Embryonic facial prominence (tissue), 1 donor: ENCODE results near the gene PSMG2.
"Not testable (repeated sequence)": the region's sequence is repeated elsewhere in the genome, so short reads cannot be mapped to it uniquely, and the experiment has no call there.

Experiments used
- DNase-seq: peaks from one replicate; pipeline ENCODE4 v3.0.0-alpha.2; 2016; ENCODE audit errors: extremely low spot score

Gene PSMG2

DNA sequence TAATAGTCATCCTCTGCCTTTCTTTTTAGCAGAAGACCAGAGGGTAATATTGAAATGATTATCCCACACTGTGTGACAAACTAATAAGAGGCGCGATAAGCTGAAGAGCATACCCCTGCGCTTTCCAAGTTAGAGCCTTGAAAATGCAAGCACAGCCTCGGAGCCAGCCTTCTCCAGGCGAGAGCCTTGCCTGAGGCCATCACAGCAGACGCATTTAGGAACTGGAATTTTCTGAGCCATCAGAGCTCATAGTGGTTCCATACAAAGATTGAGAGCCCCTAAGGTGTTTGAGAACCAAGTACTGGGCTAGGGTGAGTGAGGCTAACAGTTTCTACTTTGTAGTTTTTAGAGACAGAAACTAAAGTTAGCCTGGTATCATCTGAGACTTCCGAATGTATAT lies 19.9 kb downstream of the PSMG2 start:
- DNase-seq: no peak

DNA sequence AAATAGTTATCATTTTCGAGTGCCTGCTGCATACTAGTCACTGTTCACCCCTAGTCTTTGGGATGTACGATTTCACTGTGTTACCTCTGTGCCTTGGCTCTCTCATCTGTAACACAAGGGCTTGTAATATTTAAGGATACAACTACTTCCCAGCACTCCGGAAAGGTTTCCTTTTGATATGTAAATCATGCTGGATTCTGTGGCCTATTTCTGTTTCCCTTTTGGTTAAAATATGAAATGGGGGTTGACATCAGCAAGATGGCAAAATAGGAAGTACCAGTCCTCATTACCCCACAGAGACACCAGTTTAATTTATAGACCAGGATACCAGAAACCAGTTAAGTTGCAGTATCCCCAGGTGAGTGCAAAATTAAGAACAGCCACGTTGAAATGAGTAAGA lies 23.5 kb downstream of the PSMG2 start:
- DNase-seq: no peak

GRCh38 chr18:12726774-12727550 lies 24.1 kb downstream of the PSMG2 start:
- peak; percentile 34 for DNase-seq

DNA sequence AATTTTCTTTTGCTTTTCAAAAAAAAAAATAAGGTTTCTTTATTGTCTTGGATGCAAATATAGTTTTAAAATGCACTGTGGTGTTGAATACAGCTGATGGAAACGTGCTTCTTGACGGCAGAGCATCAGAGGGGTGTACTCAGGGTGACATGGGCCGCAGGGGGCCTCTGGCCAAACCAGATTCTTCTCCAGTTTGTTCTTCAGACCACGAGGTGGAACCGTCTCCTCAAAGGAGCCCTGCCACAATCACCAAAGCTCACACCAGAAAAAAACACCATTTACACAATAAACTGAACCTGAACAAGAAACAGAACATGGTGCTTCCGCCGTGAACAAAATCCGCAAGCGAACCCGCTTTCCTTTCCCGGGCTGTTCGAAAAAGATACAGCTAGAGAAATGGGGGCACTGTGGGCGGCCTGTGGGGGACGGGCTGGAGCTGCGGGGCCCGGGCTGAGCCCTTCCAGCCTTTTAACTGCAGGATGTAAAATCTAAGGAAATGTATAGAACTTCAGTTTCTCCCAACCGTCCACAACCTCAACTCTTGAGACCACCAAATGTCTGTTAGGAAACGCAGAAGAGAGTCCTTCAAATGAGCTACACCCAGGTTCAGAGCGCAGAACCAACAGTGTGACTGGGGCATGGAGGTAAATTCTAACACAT lies 34.5 kb downstream of the PSMG2 start:
- DNase-seq: no peak

- no peak for DNase-seq
Observed at GRCh38 chr18:12741351-12741750, 38.5 kb downstream of the PSMG2 start.

DNA sequence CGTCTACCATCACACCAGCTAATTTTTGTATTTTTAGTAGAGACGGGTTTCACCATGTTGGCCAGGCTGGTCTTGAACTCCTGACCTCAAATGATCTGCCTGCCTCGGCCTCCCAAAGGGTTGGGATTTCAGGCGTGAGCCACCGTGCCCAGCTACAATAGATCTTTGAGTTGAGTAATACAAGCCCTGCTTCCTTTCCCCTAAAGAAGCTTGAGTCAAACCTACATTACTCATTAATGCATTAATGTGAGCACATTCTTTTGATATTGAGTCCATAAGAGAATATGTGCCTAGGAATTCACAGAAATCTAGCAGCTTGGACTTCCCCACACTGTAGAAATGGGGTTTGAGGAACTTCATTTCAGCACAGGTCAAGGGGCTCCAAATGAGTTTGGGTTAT lies 39.6 kb downstream of the PSMG2 start:
- no peak for DNase-seq

DNA sequence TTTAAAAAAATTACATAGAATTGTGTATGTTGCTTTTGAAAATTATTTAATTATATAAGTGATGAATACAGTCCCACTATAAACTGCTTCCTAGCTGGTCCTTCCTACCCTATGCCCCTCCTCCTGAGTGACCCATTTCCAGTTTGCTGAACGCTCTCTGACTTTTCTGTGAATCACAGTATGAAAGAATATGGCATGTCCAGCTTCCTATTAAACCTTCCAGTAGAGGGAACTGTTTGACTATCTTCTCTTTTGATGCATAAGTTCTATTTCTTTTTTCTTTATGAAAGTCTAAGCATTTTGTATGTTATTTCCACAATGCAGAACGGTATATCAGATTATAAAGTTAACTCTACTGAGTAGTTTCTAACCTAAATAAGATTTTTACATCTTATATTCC lies 41.3 kb downstream of the PSMG2 start:
- DNase-seq: peak; percentile 37

DNA sequence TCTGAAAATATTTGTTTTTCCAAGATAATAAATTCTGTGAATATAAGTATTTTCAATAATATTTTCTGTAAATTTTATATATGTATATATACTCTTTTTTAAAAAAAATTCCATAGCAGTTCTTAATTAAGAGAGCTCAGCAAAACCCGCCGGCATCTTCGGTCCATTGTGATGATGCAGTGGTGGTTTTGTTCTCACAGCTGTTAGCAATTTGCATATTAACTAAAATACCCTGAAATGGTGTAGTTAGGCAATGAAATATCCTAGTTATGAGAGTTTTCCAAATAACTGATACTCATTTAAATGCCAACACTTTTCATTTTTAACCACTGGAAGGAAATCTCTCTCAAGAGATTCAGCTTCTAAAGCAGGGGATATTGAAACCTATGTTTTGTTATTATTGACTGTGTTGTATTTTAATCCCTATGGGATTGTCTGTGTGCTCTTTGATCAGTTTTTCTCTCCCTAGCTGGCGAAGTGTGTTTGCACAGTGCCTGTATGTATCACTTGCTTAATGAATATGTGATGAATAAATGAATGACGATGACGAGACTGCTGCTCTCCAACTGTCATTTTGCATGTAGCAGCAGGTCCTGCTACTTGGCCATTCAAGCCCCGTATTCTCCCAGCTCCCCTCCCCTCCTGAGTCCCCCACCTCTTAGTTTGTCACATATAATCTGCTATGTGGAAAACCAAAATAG lies 42.4 kb downstream of the PSMG2 start:
- DNase-seq: no peak

DNA sequence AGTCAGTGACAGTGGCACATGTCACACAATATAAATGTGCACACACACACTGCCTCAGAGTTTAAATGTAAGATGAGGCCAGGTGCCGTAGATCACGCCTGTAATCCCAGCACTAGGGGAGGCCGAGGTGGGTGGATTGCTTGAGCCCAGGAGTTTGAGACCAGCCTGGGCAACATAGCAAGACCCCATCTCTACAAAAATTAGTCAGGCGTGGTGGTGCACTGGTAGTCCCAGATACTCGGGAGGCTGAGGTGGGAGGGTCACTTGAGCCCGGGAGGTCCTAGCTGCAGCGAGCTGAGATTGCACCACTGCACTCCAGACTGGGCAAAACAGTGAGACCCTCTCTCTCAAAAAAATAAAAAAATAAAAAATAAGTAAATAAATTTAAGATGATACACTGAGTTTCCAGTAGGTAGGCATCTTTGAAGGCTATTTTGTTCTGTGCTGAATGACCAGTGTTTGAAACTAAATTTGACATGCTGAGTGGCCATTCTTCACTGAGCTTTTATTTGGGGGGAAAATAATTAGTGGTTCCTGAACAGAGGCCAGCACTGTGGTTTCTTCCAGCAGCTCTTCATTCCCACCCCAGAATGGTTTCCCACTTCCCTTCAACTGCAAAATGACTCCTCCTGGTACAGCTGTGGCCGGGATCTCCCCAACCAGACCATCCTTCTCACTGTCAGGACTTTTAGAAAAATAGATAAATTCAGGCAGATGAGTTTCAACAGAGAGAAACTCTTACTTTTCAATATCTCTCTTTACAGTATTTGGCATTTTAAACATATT lies 44.9 kb downstream of the PSMG2 start:
- DNase-seq: no peak

- DNase-seq: no peak
Observed at GRCh38 chr18:12748671-12749070, 45.8 kb downstream of the PSMG2 start.

GRCh38 chr18:12749121-12749520 lies 46.3 kb downstream of the PSMG2 start:
- no peak for DNase-seq

DNA sequence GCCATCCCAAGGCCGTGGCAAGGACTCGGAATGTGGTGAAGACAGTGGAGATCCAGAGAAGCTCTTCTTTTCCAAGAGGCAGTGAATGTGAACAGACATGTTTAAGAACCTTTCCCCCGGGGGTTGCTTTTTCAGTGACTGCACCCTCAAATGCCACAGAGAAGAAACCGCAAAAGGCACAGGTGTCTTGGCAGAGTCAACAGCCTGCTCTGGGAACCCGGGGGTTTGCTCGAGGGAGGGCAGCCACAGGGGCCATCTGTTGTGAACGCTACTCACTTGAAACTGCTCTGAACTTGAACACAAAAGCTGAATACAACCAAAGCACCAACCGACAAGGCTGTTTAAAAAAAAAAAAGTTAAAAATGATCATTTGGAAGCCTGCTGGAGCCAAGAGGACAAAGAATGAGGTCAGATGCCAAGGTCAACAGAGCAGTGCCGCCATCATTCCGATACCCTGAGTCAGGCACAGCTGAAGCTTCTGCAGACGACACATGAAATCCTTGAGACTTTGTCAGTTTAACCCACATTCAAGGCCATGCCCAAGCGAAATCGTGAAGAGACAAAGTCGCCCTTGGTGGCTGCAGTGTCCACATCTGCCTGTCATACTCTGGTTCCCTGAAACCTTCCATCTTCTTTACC lies 47.4 kb downstream of the PSMG2 start:
- no peak for DNase-seq

- DNase-seq: no peak
Observed at GRCh38 chr18:12750715-12751502, 48.1 kb downstream of the PSMG2 start.

DNA sequence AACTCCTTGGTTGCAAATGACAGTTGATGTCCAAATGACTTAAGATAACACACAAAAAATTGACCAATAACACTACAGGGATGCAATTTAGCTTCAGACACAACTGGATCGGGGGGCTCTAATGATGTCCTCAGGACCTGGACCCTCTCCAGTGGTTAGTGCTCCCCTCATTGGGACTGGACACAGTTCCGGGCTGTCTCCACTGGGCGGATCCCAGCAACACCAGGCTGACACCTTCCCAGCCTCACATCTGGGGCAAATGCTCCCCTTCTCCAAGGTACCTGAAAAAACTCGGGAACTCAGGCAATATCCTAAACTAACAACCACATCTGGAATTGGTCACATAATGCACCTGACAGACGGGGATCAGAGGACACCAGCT lies 48.7 kb downstream of the PSMG2 start:
- no peak for DNase-seq

GRCh38 chr18:12751891-12752290 lies 49.0 kb downstream of the PSMG2 start:
- DNase-seq: no peak

DNA sequence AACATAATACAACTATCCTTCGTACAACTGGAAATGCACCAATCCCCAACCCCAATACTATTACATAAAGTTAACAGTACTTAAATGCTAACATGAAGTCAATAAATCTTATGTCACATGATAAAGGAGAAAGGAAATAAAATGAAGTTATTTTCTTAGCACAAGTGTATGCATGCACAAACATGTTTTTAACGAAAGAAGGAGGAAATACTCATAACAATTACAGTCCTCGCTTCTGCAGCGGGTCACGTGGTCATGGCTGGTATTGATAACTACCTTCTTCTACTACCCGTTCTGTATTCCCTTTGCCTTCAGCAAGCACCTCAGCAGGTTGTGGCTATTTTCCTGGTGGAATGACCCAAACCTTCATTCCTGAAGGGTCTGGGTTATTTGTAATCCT lies 51.7 kb downstream of the PSMG2 start:
- DNase-seq: no peak

- DNase-seq: not testable (repeated sequence)
Observed at GRCh38 chr18:12755606-12756005, 52.8 kb downstream of the PSMG2 start.

GRCh38 chr18:12756619-12757239 lies 53.9 kb downstream of the PSMG2 start:
- DNase-seq: not testable (repeated sequence)

DNA sequence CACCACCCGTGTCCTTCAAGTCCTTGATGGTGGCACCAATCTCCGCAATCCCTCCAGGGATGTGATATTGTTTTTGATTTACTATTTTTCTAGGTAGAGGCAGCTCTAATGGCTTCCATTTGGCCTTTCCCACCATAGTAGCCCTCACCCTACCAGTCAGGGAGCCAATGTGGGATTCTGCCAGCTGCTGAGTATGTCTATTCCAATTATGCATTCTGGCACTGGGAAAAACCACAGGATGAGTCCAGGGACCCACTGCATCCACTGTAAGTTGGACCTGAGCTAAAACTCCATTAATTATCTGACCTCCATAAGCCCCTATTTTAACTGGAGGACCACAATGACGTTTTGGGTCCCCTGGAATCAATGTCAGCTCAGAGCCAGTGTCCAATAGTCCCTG lies 55.7 kb downstream of the PSMG2 start:
- DNase-seq: not testable (repeated sequence)

DNA sequence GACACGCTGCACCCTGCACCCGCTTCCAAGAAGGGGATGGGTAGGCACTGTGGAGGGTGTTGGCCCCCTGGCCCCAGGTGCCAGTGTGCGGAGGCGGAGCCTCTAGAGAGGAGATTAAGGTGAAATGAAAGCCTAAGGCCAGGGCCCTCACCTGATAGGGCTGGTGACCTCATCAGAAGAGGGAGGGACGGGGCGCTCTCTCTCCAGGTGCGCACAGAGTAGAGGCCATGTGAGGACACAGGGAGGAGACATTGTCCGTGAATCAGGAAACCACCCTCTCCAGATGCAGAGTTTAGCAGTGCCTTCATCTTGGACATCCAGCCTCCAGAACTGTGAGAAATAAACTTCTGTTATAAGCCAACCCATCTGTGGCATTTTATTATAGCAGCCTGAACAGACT lies 62.3 kb downstream of the PSMG2 start:
- no peak for DNase-seq
